Neutrophil (primary cell): ENCODE results near the gene RPS6KC1.

ENCODE experiments used
- H3K27ac ChIP-seq: fragments of 200-600 bp; sonication (generic); 2 replicates; pipeline ENCODE4 v1.5.1; 2016; ENCODE audit warnings: mild to moderate bottlenecking, moderate library complexity
- H3K27me3 ChIP-seq: fragments of 200-600 bp; sonication (generic); 2 replicates; pipeline ENCODE4 v1.6.0; 2016; ENCODE audit warnings: mild to moderate bottlenecking
- H3K36me3 ChIP-seq: fragments of 200-600 bp; sonication (generic); 2 replicates; pipeline ENCODE4 v1.5.1; 2017
- H3K4me1 ChIP-seq, 2 experiments: fragments of 200-600 bp in 1 of 2; sonication (generic) in 1 of 2; 1 replicate in 1 of 2; 2 replicates in 1 of 2; pipeline versions ENCODE4 v1.5.1 to v1.6.1; 2013 to 2016; ENCODE audit warnings: low read depth in 1 of 2, low read length in 1 of 2, mild to moderate bottlenecking in 1 of 2, moderate library complexity in 1 of 2; ENCODE audit not compliant: control insufficient read depth in 1 of 2, insufficient read depth in 1 of 2
- H3K4me3 ChIP-seq, 2 experiments: fragments of 200-600 bp in 1 of 2; sonication (generic) in 1 of 2; 1 replicate in 1 of 2; 2 replicates in 1 of 2; pipeline ENCODE4 v1.5.1; 2013 to 2016; ENCODE audit warnings: low read depth in 1 of 2, low read length in 1 of 2, mild to moderate bottlenecking in 1 of 2, moderate library complexity in 1 of 2
- H3K9me3 ChIP-seq: fragments of 200-600 bp; sonication (generic); 2 replicates; pipeline ENCODE4 v1.5.1; 2016
- TF ChIP-seq, protein P1 (sequence below): fragments of 200-600 bp; sonication (generic); IDR thresholded peaks from 2 replicates; pipeline ENCODE4 v1.5.1; 2016; ENCODE audit warnings: antibody characterized with exemption

Gene RPS6KC1

DNA sequence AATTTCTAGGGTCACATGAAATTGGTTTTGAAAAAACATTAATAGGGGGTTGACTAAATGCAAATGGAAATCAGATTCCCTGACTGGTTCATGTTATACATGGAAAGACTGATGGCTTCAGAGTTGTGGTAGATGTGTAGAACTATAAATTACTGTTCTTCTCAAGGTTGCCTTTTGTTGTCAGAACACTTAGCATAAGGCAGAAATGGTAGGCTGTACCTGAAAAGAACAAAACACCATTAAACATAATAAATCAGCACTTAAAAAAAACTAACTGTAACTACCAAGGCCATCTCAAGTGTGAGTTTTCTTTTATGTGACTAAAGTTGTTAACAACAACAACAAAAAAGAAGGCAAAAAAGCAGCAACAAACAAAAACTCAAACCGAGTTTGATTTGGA lies 111.8 kb downstream of the RPS6KC1 start:
- Histone ChIP-seq H3K36me3 (no peaks in the 10 kb centered on the region), H3K27ac (no peak overlapping the region), H3K4me3 (no peak overlapping the region), H3K9me3 (no peaks in the 10 kb centered on the region), H3K27me3 (no peaks in the 10 kb centered on the region), H3K4me1 (no peaks in the 10 kb centered on the region)
- TF ChIP-seq, protein P1, sequence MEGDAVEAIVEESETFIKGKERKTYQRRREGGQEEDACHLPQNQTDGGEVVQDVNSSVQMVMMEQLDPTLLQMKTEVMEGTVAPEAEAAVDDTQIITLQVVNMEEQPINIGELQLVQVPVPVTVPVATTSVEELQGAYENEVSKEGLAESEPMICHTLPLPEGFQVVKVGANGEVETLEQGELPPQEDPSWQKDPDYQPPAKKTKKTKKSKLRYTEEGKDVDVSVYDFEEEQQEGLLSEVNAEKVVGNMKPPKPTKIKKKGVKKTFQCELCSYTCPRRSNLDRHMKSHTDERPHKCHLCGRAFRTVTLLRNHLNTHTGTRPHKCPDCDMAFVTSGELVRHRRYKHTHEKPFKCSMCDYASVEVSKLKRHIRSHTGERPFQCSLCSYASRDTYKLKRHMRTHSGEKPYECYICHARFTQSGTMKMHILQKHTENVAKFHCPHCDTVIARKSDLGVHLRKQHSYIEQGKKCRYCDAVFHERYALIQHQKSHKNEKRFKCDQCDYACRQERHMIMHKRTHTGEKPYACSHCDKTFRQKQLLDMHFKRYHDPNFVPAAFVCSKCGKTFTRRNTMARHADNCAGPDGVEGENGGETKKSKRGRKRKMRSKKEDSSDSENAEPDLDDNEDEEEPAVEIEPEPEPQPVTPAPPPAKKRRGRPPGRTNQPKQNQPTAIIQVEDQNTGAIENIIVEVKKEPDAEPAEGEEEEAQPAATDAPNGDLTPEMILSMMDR, result no peak

DNA sequence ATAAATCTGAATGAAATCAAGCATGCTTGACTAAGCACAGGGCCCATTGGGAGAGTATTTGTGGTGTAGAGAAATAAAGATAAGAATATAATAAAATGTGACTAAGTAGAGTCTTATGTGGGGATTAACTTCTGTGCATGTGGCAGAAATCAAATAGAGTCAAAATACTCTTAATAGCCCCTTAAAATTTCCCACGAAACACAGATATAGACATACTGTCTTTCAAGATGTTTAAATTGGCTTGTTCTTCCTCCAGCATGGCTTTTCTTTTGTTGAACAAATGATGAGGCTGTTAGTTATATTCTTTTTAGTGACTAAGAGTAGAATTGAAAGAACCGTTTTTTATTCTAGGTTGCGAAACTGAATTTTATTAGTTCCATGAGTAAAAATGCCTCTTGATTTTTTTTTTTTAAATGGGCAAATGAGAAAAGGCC lies 112.3 kb downstream of the RPS6KC1 start:
- Histone ChIP-seq H3K27ac (no peak overlapping the region), H3K36me3 (no peaks in the 10 kb centered on the region), H3K4me1 (no peaks in the 10 kb centered on the region), H3K9me3 (no peaks in the 10 kb centered on the region), H3K27me3 (no peaks in the 10 kb centered on the region), H3K4me3 (no peak overlapping the region)
- TF ChIP-seq, protein P1, result no peak

DNA sequence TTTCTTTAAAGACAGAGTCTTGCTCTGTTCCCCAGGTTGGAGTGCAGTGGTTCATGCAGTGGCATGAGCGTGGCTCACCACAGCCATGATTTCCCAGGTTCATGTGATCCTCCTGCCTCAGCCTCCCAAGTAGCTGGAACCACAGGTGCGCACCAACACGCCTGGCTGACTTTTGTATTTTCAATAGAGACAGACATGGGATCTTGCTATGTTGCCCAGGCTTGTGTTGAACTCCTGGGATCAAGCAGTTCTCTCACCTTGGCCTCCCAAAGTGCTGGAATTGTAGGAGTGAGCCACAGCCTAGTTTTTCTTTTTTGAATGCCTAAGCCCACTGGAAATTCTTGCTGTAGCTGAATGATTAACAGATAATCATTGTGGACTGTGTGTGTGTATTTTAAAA lies 113.5 kb downstream of the RPS6KC1 start:
- Histone ChIP-seq H3K27ac (no peak overlapping the region), H3K4me1 (no peaks in the 10 kb centered on the region), H3K9me3 (no peaks in the 10 kb centered on the region), H3K36me3 (no peaks in the 10 kb centered on the region), H3K27me3 (no peaks in the 10 kb centered on the region), H3K4me3 (no peak overlapping the region)
- TF ChIP-seq, protein P1, result no peak

DNA sequence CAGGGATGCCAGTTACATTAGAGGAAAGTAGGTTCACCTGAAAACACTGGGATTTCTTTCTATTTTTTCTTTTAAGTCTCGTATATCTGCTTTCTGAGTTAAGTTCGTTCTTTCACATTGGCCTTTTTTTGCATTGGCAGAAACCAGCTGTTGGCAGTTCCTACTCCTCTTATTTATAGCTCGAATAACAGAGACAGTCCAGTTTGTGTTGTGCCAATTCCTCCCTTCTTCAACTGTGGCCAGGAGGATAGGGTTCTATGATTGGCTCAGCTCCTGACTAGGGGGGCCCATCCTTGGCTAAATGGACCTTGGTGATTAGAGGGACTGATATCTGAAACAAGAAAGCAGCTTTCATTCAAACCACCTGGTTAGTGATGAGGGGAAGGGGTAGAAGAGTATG lies 115.8 kb downstream of the RPS6KC1 start:
- Histone ChIP-seq H3K4me3 (no peak overlapping the region), H3K27ac (no peak overlapping the region), H3K27me3 (no peaks in the 10 kb centered on the region), H3K9me3 (no peaks in the 10 kb centered on the region), H3K36me3 (no peaks in the 10 kb centered on the region), H3K4me1 (no peaks in the 10 kb centered on the region)
- TF ChIP-seq, protein P1, result no peak

DNA sequence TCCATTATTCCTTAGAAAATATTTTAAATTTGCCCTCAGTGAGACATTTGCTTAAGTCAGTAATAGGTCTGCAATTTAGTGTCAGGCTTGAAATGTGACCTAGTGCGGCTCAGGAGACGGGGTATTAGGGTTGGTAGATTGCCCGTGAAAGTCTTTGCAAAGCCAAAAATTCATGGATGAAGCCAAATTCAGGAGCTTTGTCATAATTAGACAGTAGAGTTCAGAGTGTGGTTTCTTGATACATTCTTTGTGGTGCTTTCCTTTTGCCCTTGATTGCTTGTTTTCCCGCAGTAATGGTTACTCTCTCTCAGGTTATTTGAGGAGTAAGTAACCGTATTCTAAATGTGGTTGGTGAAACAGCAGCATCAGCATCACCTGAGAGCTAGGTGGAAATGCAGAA lies 120.7 kb downstream of the RPS6KC1 start:
- Histone ChIP-seq H3K9me3 (no peaks in the 10 kb centered on the region), H3K4me3 (no peak overlapping the region), H3K36me3 (peaks cover 4% of the 10 kb centered on the region), H3K27ac (no peak overlapping the region), H3K4me1 (no peaks in the 10 kb centered on the region), H3K27me3 (no peaks in the 10 kb centered on the region)
- TF ChIP-seq, protein P1, result no peak

DNA sequence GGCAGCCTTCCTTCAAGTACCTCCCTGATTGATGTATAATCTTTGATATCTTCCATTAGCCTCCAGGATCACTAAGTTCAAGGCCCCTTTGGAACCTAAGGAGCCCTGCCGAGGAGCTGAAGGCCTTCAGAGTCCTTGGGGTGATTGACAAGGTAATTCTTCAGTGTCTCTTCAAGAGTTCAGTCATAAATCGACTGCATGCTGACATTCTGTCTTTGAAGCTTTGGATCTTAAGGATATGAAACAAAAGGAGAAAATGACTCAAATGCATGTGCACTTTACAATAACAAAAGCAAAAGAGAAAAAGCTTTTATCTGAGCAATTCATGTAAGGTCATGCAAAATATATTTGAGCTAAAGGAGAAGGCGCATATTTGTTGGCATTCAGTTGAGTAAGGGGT lies 125.3 kb downstream of the RPS6KC1 start:
- no peaks in the 10 kb centered on the region for H3K27me3 ChIP-seq
- no peaks in the 10 kb centered on the region for H3K4me1 ChIP-seq
- H3K36me3 ChIP-seq, result peaks cover 4% of the 10 kb centered on the region
- H3K4me3 ChIP-seq, result no peak overlapping the region
- no peak overlapping the region for H3K27ac ChIP-seq
- no peaks in the 10 kb centered on the region for H3K9me3 ChIP-seq
- TF ChIP-seq, protein P1, result no peak
